GM13977 (cell line): Measurements from ENCODE around the gene HM13.

Experiments
- DNase-seq: peaks from one replicate; pipeline ENCODE4 v3.0.0; 2012; ENCODE audit warnings: low spot score
- CTCF ChIP-seq: IDR thresholded peaks from 2 replicates; pipeline ENCODE4 v1.5.1; 2012; ENCODE audit warnings: mild to moderate bottlenecking, control low read depth; ENCODE audit not compliant: insufficient read depth; ENCODE audit errors: extremely low read depth, missing control alignments
- in situ Hi-C: fragments of 300-500 bp; cut with MboI; formaldehyde crosslinking; loops from one replicate; pipeline ENCODE4 v1.12.0; 2022; ENCODE audit warnings: low sequenced_read_pairs, low pct_unique_long_range_greater_than_20kb, mixed read lengths, inconsistent platforms; ENCODE audit not compliant: unreplicated experiment

Gene HM13

GRCh38 chr20:31549513-31549880 is 35.3 kb downstream of the HM13 start:
- TF ChIP-seq CTCF: no peak
- in situ Hi-C loops: no loop called here
- no peak for DNase-seq

GRCh38 chr20:31550099-31550498 is 35.9 kb downstream of the HM13 start:
- no peak for DNase-seq
- TF ChIP-seq CTCF: no peak
- in situ Hi-C loops: no loop called here

GRCh38 chr20:31551163-31552081 is 37.2 kb downstream of the HM13 start:
- DNase-seq: no peak

GRCh38 chr20:31555203-31555775 is 41.0 kb downstream of the HM13 start:
- in situ Hi-C loops: no loop called here
- no peak for TF ChIP-seq CTCF
- no peak for DNase-seq

More at GRCh38 chr20:31551163-31552081, 37.2 kb downstream of the HM13 start:
- TF ChIP-seq CTCF: no peak
- in situ Hi-C loops: no loop called here

- in situ Hi-C loops: loop anchor here (5.0 kb wide), 1 partner anchor 63 kb away; no protein-coding TSS in a partner anchor
- no peak for DNase-seq
- no peak for TF ChIP-seq CTCF
These were observed 45.5 kb downstream of the HM13 start for GRCh38 chr20:31559704-31560093.

GRCh38 chr20:31560094-31560745 is 46.0 kb downstream of the HM13 start:
- in situ Hi-C loops: loop anchor here (5.0 kb wide), 1 partner anchor 62 kb away; no protein-coding TSS in a partner anchor
- TF ChIP-seq CTCF: peak; percentile 83
- peak; percentile 70 for DNase-seq
